NCI-H1417 treated with DMSO at 0.1 percent for 48 hours (cell line): ENCODE measurements around the gene CLEC4M.
"Not testable (repeated sequence)": the region's sequence is repeated elsewhere in the genome, so short reads cannot be mapped to it uniquely, and the experiment has no call there.

Experiments
- DNase-seq: peaks from one replicate; lab custom pipeline; 2025; lab: John Stamatoyannopoulos, UW

CLEC4M gene

DNA sequence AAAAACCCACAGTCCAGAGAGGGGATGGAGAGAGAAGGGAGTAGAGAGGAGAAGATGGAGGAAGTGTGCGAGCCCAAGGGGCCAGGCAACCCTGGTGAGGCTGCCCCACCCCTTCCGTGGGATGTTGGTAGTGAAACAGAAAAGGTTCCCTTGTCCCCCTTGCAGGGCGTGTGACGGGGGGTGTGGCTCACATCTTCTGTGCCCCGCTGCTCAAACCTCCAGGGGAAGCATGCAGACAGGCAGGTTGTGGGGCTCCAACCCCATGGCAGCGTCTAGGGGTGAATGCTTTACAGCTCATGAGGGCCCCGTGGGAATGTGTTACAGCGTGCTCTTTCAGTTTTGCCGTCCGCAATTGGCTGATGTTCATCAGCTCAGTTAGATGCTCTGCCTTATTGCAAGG, 52.3 kb downstream of the CLEC4M start:
- no peak for DNase-seq

DNA sequence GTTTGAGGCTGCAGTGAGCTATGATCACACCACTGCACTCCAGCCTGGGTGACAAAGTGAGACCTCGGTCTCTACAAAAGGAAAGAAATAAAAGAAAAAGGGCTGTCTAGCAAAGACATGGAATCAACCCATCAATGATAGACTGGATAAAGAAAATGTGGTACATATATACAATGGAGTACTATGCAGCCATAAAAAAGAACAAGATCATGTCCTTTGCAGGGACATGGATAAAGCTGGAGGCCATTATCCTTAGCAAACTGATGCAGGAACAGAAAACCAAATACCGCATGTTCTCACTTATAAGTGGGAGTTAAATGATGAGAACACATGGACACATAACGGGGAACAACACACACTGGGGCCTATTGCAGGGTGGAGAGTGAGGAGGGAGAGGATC, 53.0 kb downstream of the CLEC4M start:
- DNase-seq, result not testable (repeated sequence)

DNA sequence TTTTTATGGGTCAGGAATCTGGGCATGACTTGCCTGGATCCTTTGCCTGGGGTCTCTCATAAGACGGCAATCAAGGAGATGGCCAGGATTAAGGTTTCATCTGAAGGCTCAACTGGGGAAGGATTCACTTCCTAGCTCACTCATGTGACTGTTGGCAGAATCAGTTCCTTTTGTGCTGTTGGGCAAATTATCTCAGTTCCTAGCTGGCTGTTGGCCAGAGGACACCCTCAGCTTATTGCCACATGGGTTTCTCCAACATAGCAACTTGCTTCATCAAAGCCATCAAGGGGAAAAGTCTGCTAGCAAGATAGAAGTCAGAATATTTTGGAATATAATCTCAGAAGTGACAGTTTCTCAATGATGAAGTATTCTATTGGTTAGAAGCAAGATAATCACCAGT, 54.8 kb downstream of the CLEC4M start:
- no peak for DNase-seq

DNA sequence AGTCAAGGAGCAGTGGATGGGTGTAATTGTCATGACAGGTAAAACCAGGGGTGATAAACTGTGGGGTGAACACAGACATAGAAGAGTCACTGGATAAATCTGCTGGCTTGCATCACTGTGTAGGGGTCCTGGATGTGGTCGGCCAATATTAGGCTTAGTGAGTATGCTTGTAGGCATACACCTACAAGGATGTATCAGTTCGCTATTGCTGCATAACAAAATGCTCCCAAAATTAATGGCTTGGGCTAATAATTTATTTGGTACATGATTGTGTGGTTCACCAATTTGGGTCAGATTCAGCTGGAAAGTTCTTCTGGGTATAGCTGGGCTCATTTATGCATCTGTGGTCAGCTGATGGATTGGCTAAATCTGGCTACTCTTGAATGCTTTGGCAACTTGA, 55.8 kb downstream of the CLEC4M start:
- DNase-seq, result no peak
